Renal pelvis (tissue), 12 donors: Measurements from ENCODE around the gene PTPN6. TPM values are rescaled to one million over a fixed set of nuclear protein-coding genes. Genes with fewer than 3 reads are reported as not detected.
"Not testable (repeated sequence)": the region's sequence is repeated elsewhere in the genome, so short reads cannot be mapped to it uniquely, and the experiment has no call there.

Source experiments
- DNase-seq: peaks from one replicate; pipeline ENCODE4 v3.0.0-alpha.2; 2013
- long read RNA-seq, 16 experiments: transcript quantifications; one replicate each; lab custom pipeline, GENCODE V29; 2026
- polyA plus RNA-seq, 3 donors: library from polyadenylated mRNA; unstranded; fragments of 120-200 nt; gene quantifications; one replicate each; pipeline ENCODE4 v1.2.1, GENCODE V29; 2013; ENCODE audit not compliant: insufficient read length in 3 of 3

Gene PTPN6
- polyA plus RNA-seq: 10 to 100 TPM; 21.1 to 25.2 (median 25.1) TPM
- long read RNA-seq, donor 1: 0 reads
- long read RNA-seq, donor 2, partial matches to known transcripts: 0 of 1 reads
- long read RNA-seq, donor 2, other reads (novel, unspliced or antisense): 0 of 1 reads
- long read RNA-seq, donor 3, partial matches to known transcripts: 0 of 4 reads
- long read RNA-seq, donor 3, other reads (novel, unspliced or antisense): 0 of 4 reads
- long read RNA-seq, donor 4, partial matches to known transcripts: 0 of 5 reads
- long read RNA-seq, donor 4, other reads (novel, unspliced or antisense): 0 of 5 reads
- long read RNA-seq, donor 5, partial matches to known transcripts: 0 of 1 reads
- long read RNA-seq, donor 5, other reads (novel, unspliced or antisense): 0 of 1 reads
- long read RNA-seq, donor 6, partial matches to known transcripts: 0 of 3 reads
- long read RNA-seq, donor 6, other reads (novel, unspliced or antisense): 0 of 3 reads
- long read RNA-seq, donor 7, partial matches to known transcripts: 0 of 3 reads
- long read RNA-seq, donor 7, other reads (novel, unspliced or antisense): 0 of 3 reads
- long read RNA-seq, donor 8, partial matches to known transcripts: 0 of 1 reads
- long read RNA-seq, donor 8, other reads (novel, unspliced or antisense): 0 of 1 reads
- long read RNA-seq, donor 9, partial matches to known transcripts: 0 of 4 reads
- long read RNA-seq, donor 9, other reads (novel, unspliced or antisense): 0 of 4 reads
- long read RNA-seq, donor 10, partial matches to known transcripts: 0 of 2 reads
- long read RNA-seq, donor 10, other reads (novel, unspliced or antisense): 0 of 2 reads
- long read RNA-seq, donor 11, partial matches to known transcripts: 0 of 3 reads
- long read RNA-seq, donor 11, other reads (novel, unspliced or antisense): 0 of 3 reads
- long read RNA-seq, donor 12, partial matches to known transcripts: 0 of 3 reads
- long read RNA-seq, donor 12, other reads (novel, unspliced or antisense): 0 of 3 reads
- long read RNA-seq, donor 13: 0 reads
- long read RNA-seq, donor 14: 0 reads
- long read RNA-seq, donor 15, partial matches to known transcripts: 0 of 1 reads
- long read RNA-seq, donor 15, other reads (novel, unspliced or antisense): 0 of 1 reads
- long read RNA-seq, donor 16, partial matches to known transcripts: 0 of 5 reads
- long read RNA-seq, donor 16, other reads (novel, unspliced or antisense): 0 of 5 reads

- no peak for DNase-seq
These were observed at the start of gene PTPN6 for GRCh38 chr12:6950811-6951540. PTPN6 (plus strand) TSS chr12:6951356; CDS start chr12:6951513, 157 bp downstream.

- DNase-seq: no peak
These were observed 48.7 kb upstream of the PTPN6 start for GRCh38 chr12:6902448-6902847.

GRCh38 chr12:6903722-6904121 lies 47.4 kb upstream of the PTPN6 start:
- no peak for DNase-seq

- DNase-seq: peak; percentile 98
These were observed 46.6 kb upstream of the PTPN6 start, which contains the start of gene LRRC23 for GRCh38 chr12:6904280-6905276. LRRC23 (plus strand) TSS chr12:6904822; CDS start chr12:6905634, 812 bp downstream.

- no peak for DNase-seq
These were observed 45.6 kb upstream of the PTPN6 start for GRCh38 chr12:6905414-6906040.

GRCh38 chr12:6908141-6908540 lies 43.0 kb upstream of the PTPN6 start:
- DNase-seq: not testable (repeated sequence)

- no peak for DNase-seq
These were observed 41.6 kb upstream of the PTPN6 start for GRCh38 chr12:6909421-6910145.

GRCh38 chr12:6912164-6912935 lies 38.8 kb upstream of the PTPN6 start:
- DNase-seq: no peak

GRCh38 chr12:6914246-6914946 lies 36.8 kb upstream of the PTPN6 start, which contains the start of gene ENO2:
ENO2 (plus strand) TSS chr12:6914580; CDS start chr12:6915833, 1,253 bp downstream.
- no peak for DNase-seq

- DNase-seq: no peak
These were observed 36.0 kb upstream of the PTPN6 start for GRCh38 chr12:6914947-6915788.

- DNase-seq: no peak
These were observed 35.3 kb upstream of the PTPN6 start for GRCh38 chr12:6915789-6916285.

- no peak for DNase-seq
These were observed 34.5 kb upstream of the PTPN6 start for GRCh38 chr12:6916426-6917200.

- DNase-seq: no peak
These were observed 33.5 kb upstream of the PTPN6 start for GRCh38 chr12:6917491-6918231.

- no peak for DNase-seq
These were observed 31.6 kb upstream of the PTPN6 start for GRCh38 chr12:6919588-6919987.
